K562 (cell line): ENCODE results near the gene PLA2G4D. TPM values are rescaled to one million over a fixed set of nuclear protein-coding genes. Genes with fewer than 3 reads are reported as not detected.

ENCODE experiments used
- ATAC-seq: fragments of 200-7000 bp; cut with Tn5 transposase; 3 replicates; pipeline ENCODE4 v1.9.1; 2020; ENCODE audit warnings: moderate library complexity
- BruUV-seq: library from RNA; stranded (reverse); fragments of 400-500 nt; replicated peaks from 2 replicates; lab custom pipeline; 2021; lab: Mats Ljungman, UMichigan
- CTCF ChIA-PET: fragments of 300-600 bp; formaldehyde crosslinking; extraction: SDS; loops from one replicate; lab custom pipeline; 2021; ENCODE audit warnings: low intra/inter-chr PET ratio; lab: Yijun Ruan, JAX
- POLR2A ChIA-PET: fragments of 300-600, 350-650 bp; sonication (Branson Sonifier 250); formaldehyde crosslinking; extraction: SDS; loops from one replicate; lab custom pipeline; 2021; ENCODE audit warnings: antibody characterized with exemption, inconsistent platforms; lab: Yijun Ruan, JAX
- DNase-seq, 4 experiments: peaks; one replicate each; pipeline versions ENCODE4 v3.0.0 to v3.0.0-alpha.2; 2011 to 2018; ENCODE audit warnings: low spot score in 3 of 4, mixed read lengths in 3 of 4; ENCODE audit errors: extremely low read depth in 1 of 4
- FAIRE-seq: peaks from 2 replicates; lab custom pipeline; 2011; peaks lifted over from hg19 to GRCh38; lab: Jason Lieb, UNC
- H2AFZ ChIP-seq: 2 replicates; pipeline ENCODE4 v1.6.0; 2011; ENCODE audit warnings: low read depth, low read length, control low read depth, inconsistent platforms
- H3K27ac ChIP-seq: fragments of 200-600 bp; 3 replicates; pipeline ENCODE4 v1.8.0; 2011; ENCODE audit warnings: low read depth, mild to moderate bottlenecking, control low read depth, inconsistent platforms, low read length, moderate library complexity, mixed read lengths; ENCODE audit errors: extremely low read depth
- H3K27me3 ChIP-seq, 2 experiments: fragments of 300-600 bp in 1 of 2; 2 replicates in 1 of 2; 3 replicates in 1 of 2; pipeline versions ENCODE4 v1.6.0 to v1.8.0; 2011; ENCODE audit warnings: inconsistent platforms in 2 of 2, low read length in 2 of 2, mild to moderate bottlenecking in 1 of 2, mixed read lengths in 1 of 2, moderate library complexity in 1 of 2; ENCODE audit not compliant: control insufficient read depth in 2 of 2, insufficient read depth in 2 of 2
- H3K36me3 ChIP-seq: fragments of 300-600 bp; 3 replicates; pipeline ENCODE4 v1.8.0; 2011; ENCODE audit warnings: mild to moderate bottlenecking, low read length, inconsistent platforms; ENCODE audit not compliant: control insufficient read depth, insufficient read depth
- H3K4me1 ChIP-seq, 2 experiments: fragments of 200-600 bp in 1 of 2; replicated peaks in 1 of 2; 2 replicates in 1 of 2; 3 replicates in 1 of 2; pipeline versions ENCODE4 v1.5.1 to v1.8.0; 2011; ENCODE audit warnings: inconsistent platforms in 2 of 2, low read length in 2 of 2, mild to moderate bottlenecking in 1 of 2, mixed read lengths in 1 of 2, moderate library complexity in 1 of 2; ENCODE audit not compliant: control insufficient read depth in 2 of 2, insufficient read depth in 2 of 2
- H3K4me2 ChIP-seq: 2 replicates; pipeline ENCODE4 v1.6.1; 2011; ENCODE audit warnings: low read length, control low read depth, inconsistent platforms, mixed read lengths; ENCODE audit not compliant: insufficient read depth
- H3K4me3 ChIP-seq: fragments of 200-600 bp; sonication (generic), shearing (Covaris generic); 2 replicates; pipeline ENCODE4 v1.5.1; 2016; ENCODE audit warnings: control low read depth, inconsistent platforms
- H3K79me2 ChIP-seq: fragments of 200-600 bp; 3 replicates; pipeline ENCODE4 v1.8.0; 2011; ENCODE audit warnings: low read length, inconsistent platforms; ENCODE audit not compliant: control insufficient read depth, insufficient read depth
- H3K9ac ChIP-seq, 2 experiments: 2 replicates each; pipeline versions ENCODE4 v1.6.0 to v1.6.1; 2011; ENCODE audit warnings: low read depth in 2 of 2, low read length in 2 of 2, control low read depth in 1 of 2, inconsistent platforms in 1 of 2, mild to moderate bottlenecking in 1 of 2, mixed read lengths in 1 of 2; ENCODE audit not compliant: insufficient read depth in 1 of 2
- H3K9me1 ChIP-seq: one replicate; pipeline ENCODE4 v1.6.0; 2011; ENCODE audit warnings: inconsistent platforms, mild to moderate bottlenecking, low read length, moderate library complexity; ENCODE audit not compliant: control insufficient read depth, insufficient read depth
- H3K9me3 ChIP-seq: replicated peaks from 2 replicates; pipeline ENCODE4 v1.5.1; 2011; ENCODE audit warnings: low read depth, low read length, inconsistent platforms; ENCODE audit not compliant: control insufficient read depth, insufficient read depth
- H4K20me1 ChIP-seq: replicated peaks from 2 replicates; pipeline ENCODE4 v1.6.1; 2011; ENCODE audit warnings: low read length, inconsistent platforms, mixed read lengths; ENCODE audit not compliant: control insufficient read depth, insufficient read depth
- HLTF ChIP-seq: fragments of 450-650 bp; IDR thresholded peaks from 2 replicates; pipeline ENCODE4 v1.6.1; 2016
- SIN3A ChIP-seq, 2 experiments: fragments of 150-350 bp in 1 of 2; IDR thresholded peaks; 2 replicates each; pipeline ENCODE4 v1.6.1; 2011 to 2016; ENCODE audit warnings: borderline replicate concordance in 2 of 2, low read depth in 2 of 2, low read length in 2 of 2, mild to moderate bottlenecking in 2 of 2, moderate library complexity in 2 of 2; ENCODE audit not compliant: control insufficient read depth in 1 of 2
- TAF15 ChIP-seq: fragments of 200-400 bp; formaldehyde crosslinking; IDR thresholded peaks from 2 replicates; pipeline ENCODE4 v1.6.1; 2017; ENCODE audit warnings: mild to moderate bottlenecking, low read depth, low read length, moderate library complexity
- ZNF3 ChIP-seq: fragments of 250-450 bp; sonication (Bioruptor Pico); IDR thresholded peaks from 2 replicates; pipeline ENCODE4 v1.5.0; 2021; ENCODE audit warnings: mild to moderate bottlenecking, moderate library complexity
- ZNF408 ChIP-seq: fragments of 250-450 bp; sonication (Bioruptor Pico); IDR thresholded peaks from 2 replicates; pipeline ENCODE4 v1.4.0; 2020; ENCODE audit warnings: low read depth, mild to moderate bottlenecking, moderate library complexity
- ZNF655 ChIP-seq: fragments of 250-450 bp; sonication (Bioruptor Pico); IDR thresholded peaks from 2 replicates; pipeline ENCODE4 v1.5.0; 2021
- ZNF695 ChIP-seq: fragments of 450-650 bp; formaldehyde crosslinking; IDR thresholded peaks from 2 replicates; pipeline ENCODE4 v1.4.0; 2020; ENCODE audit warnings: mild to moderate bottlenecking, moderate library complexity
- WGBS: fragments of 100-300 bp; shearing (Covaris generic); methylation state at CpG from one replicate; pipeline ENCODE4 v1.1.6; 2016; ENCODE audit warnings: low coverage, mixed read lengths; ENCODE audit not compliant: insufficient coverage; ENCODE audit errors: missing lambda C conversion rate; 5-methylcytosine and 5-hydroxymethylcytosine counted together
- in situ Hi-C: fragments of 300-500 bp; cut with MboI; formaldehyde crosslinking; loops from 4 replicates; pipeline ENCODE4 v1.15.0; 2018; ENCODE audit warnings: inconsistent platforms, mixed read lengths
- intact Hi-C: fragments of 100-400 bp; cut with micrococcal nuclease; formaldehyde crosslinking; loops from 2 replicates; pipeline ENCODE4 v1.14.2; 2022
- polyA plus RNA-seq, 8 experiments: library from polyadenylated mRNA; depleted of rRNA in 4 of 8; stranded (reverse) in 5 of 8; unstranded in 3 of 8; fragments of >200 nt; fragmentation: Nextera tagmentation in 2 of 8; fragmentation: Illumina TruSeq in 1 of 8; extraction: Ambion mirVana in 2 of 8; extraction: Trizol in 1 of 8; gene quantifications; 2 replicates each; pipeline versions ENCODE4 v1.2.1 to v1.2.3, GENCODE V29; 2011 to 2014; ENCODE audit warnings: inconsistent platforms in 1 of 8, missing spikeins in 1 of 8
- total RNA-seq, 7 experiments: library from RNA; depleted of rRNA in 6 of 7; stranded (reverse); fragments of >200 nt in 6 of 7; fragmentation: Illumina TruSeq in 2 of 7; extraction: Trizol in 2 of 7; gene quantifications; 2 replicates each; pipeline versions ENCODE4 v1.2.1 to v1.2.3, GENCODE V29; 2011 to 2021; ENCODE audit warnings: low replicate concordance in 1 of 7
- TF ChIP-seq, protein P1 (sequence below): fragments of 450-650 bp; formaldehyde crosslinking; IDR thresholded peaks from 2 replicates; pipeline ENCODE4 v1.4.0; 2022; ENCODE audit warnings: mild to moderate bottlenecking, moderate library complexity

PLA2G4D gene
- total and polyA plus RNA-seq, 9 of the 15 experiments (the other 6 are each of a cell fraction or from before 2014, with no cell fraction given) = 0.04 TPM; not detected in 8

GRCh38 chr15:42048821-42049200 is 45.6 kb downstream of the PLA2G4D start:
- H3K27ac ChIP-seq = no peak overlapping the region
- in situ Hi-C loops (no loop called here), intact Hi-C loops (no loop called here)
- no peak overlapping the region for H3K4me2 ChIP-seq
- H2AFZ ChIP-seq = no peak overlapping the region
- H3K4me1 ChIP-seq = peaks cover 0 to 7% of the 10 kb centered on the region in 2 experiments; a peak in 4 of 5 replicates
- H3K9me1 ChIP-seq = no peaks in the 10 kb centered on the region
- ChIA-PET CTCF (no interaction called here), POLR2A (no interaction called here)
- no peaks in the 10 kb centered on the region for H3K79me2 ChIP-seq
- H3K9ac ChIP-seq = no peak overlapping the region
- under 1% methylated on average over 7 of the region's 8 CpGs for WGBS
- H4K20me1 ChIP-seq = no peaks in the 10 kb centered on the region; the same call in 1 of the 2 replicates
- no peaks in the 10 kb centered on the region for H3K9me3 ChIP-seq
- ATAC-seq (no peak), FAIRE-seq (no peak), DNase-seq (no peak)
- BruUV-seq = no TSS peak
- TF ChIP-seq HLTF (no peak), ZNF3 (CRISPR knock-in tag) (no peak), ZNF655 (CRISPR knock-in tag) (no peak), ZNF408 (CRISPR knock-in tag) (no peak), ZNF695 (CRISPR knock-in tag) (no peak), TAF15 (no peak), SIN3A (IDR thresholded peaks at IDR 0.05; ENCODE audit: borderline replicate concordance in 2 of 2, control insufficient read depth in 1 of 2, low read depth in 2 of 2, low read length in 2 of 2) (no peak)
- TF ChIP-seq, protein P1, sequence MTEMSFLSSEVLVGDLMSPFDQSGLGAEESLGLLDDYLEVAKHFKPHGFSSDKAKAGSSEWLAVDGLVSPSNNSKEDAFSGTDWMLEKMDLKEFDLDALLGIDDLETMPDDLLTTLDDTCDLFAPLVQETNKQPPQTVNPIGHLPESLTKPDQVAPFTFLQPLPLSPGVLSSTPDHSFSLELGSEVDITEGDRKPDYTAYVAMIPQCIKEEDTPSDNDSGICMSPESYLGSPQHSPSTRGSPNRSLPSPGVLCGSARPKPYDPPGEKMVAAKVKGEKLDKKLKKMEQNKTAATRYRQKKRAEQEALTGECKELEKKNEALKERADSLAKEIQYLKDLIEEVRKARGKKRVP (CRISPR knock-in tag) = no peak
- no peaks in the 10 kb centered on the region for H3K36me3 ChIP-seq
- H3K27me3 ChIP-seq = peaks cover 42 to 68% of the 10 kb centered on the region in 2 experiments
- H3K4me3 ChIP-seq = no peak overlapping the region
